Camera-type eye (tissue), 1 donor: ENCODE data around the gene ZC3HAV1. TPM values are rescaled to one million over a fixed set of nuclear protein-coding genes. Genes with fewer than 3 reads are reported as not detected.

Source experiments
- total RNA-seq: library from RNA; depleted of rRNA; stranded (reverse); fragments of >200 nt; gene quantifications from one replicate; pipeline ENCODE4 v1.2.3, GENCODE V29; 2014

Gene ZC3HAV1
- 23.1 TPM for total RNA-seq

GRCh38 chr7:139109188-139109982 lies at the start of gene ZC3HAV1:
Gene ZC3HAV1 (minus strand): TSS chr7:139109720. CDS start chr7:139109331, 389 bp downstream.

DNA sequence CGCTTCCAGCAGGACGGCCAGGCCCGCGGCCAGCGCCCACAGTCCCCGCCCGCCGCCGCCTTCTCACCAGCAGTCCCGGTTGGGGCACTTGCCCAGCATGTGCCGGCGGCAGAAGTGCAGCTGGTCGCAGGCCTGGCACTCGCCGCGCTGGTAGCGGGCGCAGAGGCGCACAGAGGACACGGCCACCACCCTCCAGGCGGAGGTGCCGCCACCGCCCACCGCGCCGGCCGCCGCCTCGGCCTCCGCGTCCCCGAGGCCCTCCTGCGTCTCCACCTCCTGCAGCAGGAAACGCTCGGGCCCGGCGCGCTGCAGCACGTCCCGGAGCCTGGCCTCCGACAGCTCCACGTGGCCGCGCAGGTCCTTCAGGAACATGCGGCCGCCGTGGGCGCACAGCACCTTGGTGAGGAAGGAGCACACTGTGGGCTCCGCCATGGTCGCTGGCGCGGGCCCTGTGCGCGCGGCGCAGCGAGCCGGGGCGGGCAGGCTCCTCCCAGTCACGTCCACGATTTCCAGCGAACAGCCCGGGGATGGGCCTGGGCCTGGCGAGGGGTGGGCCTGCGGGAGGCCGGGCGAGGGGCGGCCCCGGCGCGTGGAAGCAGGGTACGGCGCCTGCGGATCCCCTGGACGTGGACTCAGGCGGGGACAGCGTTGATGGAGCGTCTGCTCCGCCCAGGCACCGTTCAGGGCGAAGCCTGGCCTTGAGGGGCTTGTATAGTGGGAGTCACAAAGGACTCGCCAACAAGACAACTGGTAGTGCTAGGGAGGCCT lies 73.8 kb downstream of the ZC3HAV1 start, which contains the start of gene ZC3HAV1L:
Gene ZC3HAV1L (minus strand): TSS at position 457 of the 768 bp plus-strand sequence. CDS start 25 bp downstream, at position 432.

Other genes with a start within 250 kb of the ZC3HAV1 start
- gene KIAA1549, start 128.3 kb downstream of the ZC3HAV1 start, total RNA-seq, result 16.4 TPM
- gene ZC3HAV1L, start 73.7 kb downstream of the ZC3HAV1 start, total RNA-seq, result 34.2 TPM
- 43.9 TPM for gene UBN2, start 121.5 kb upstream of the ZC3HAV1 start, total RNA-seq
- 8.5 TPM for gene FMC1, start 231.6 kb upstream of the ZC3HAV1 start, total RNA-seq